HEK293T (cell line): ENCODE results near the gene PHOSPHO2.

Source experiments
- ARNT ChIP-seq: fragments of 450-650 bp; IDR thresholded peaks from 2 replicates; pipeline ENCODE4 v1.6.1; 2017; ENCODE audit warnings: mild to moderate bottlenecking
- ELF4 ChIP-seq: fragments of 450-650 bp; IDR thresholded peaks from 2 replicates; pipeline ENCODE4 v1.6.1; 2017; ENCODE audit warnings: antibody characterized with exemption
- FOXM1 ChIP-seq: fragments of 450-650 bp; IDR thresholded peaks from 2 replicates; pipeline ENCODE4 v1.6.1; 2017; ENCODE audit warnings: mild to moderate bottlenecking, borderline replicate concordance
- SP1 ChIP-seq: fragments of 450-650 bp; IDR thresholded peaks from 2 replicates; pipeline ENCODE4 v1.6.1; 2017
- ZNF384 ChIP-seq: fragments of 450-650 bp; IDR thresholded peaks from 2 replicates; pipeline ENCODE4 v1.6.1; 2016

DNA sequence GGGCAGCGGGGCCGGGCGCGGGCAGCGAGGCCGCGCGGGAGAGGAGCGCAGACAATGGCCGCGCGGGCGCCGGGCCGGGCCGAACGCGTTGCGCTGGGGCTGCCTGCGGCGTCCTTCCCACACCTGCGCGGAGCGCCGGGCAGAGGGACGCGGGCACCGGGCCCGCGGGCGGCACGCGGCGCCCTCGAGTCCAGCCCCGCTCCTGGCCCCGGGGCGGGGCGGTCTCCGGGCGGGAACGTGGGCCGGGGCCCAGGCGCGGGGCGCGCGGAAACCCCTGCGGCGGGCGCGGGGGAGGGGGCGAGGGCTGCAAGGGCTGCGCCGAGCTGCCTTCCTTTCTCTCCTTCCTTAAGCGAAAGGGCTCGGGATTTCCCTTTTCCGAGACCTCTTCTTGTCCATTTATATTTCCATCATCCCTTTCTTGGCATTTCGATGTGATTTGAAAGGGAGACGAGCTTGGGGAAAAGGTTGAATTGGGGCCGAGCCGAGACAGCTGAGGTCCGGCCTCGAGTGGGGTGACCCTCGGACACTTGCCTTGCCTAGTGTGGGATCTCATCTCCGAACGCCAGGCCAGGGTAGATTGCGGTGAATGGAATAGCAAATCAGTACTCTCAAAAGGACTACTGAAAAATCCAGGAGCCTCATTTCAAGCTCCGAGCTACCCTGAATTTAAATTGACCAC is 40.0 kb downstream of the PHOSPHO2 start:
- TF ChIP-seq ARNT (0 out of 2 replicates have a peak, but pooled peaks have one; percentile 7), ELF4 (no peak), FOXM1 (no peak), SP1 (no peak), ZNF384 (no peak)
